SK-N-SH (cell line): Measurements from ENCODE around the gene CCNL1. TPM values are rescaled to one million over a fixed set of nuclear protein-coding genes. Genes with fewer than 3 reads are reported as not detected.

Experiments used
- CTCF ChIA-PET: fragments of 300-600, 350-600 bp; formaldehyde crosslinking; extraction: SDS; loops from one replicate; lab custom pipeline; 2021; lab: Yijun Ruan, JAX
- POLR2A ChIA-PET: fragments of 350-600 bp; sonication (Branson Sonifier 250); formaldehyde crosslinking; extraction: SDS; loops from one replicate; lab custom pipeline; 2020; ENCODE audit warnings: antibody characterized with exemption, inconsistent platforms; lab: Yijun Ruan, JAX
- DNase-seq: peaks from one replicate; pipeline ENCODE4 v3.0.0; 2012
- H2AFZ ChIP-seq: fragments of 200-600 bp; sonication (generic); 2 replicates; pipeline ENCODE4 v1.8.1; 2016; ENCODE audit warnings: antibody characterized with exemption, mild to moderate bottlenecking, low read depth
- H3F3A ChIP-seq: fragments of 200-600 bp; sonication (generic); replicated peaks from 2 replicates; pipeline ENCODE3; 2016; ENCODE audit warnings: antibody characterized with exemption, mild to moderate bottlenecking; ENCODE audit not compliant: insufficient read depth
- H3K27ac ChIP-seq, 2 experiments: fragments of 200-500 bp in 1 of 2; fragments of 200-600 bp in 1 of 2; sonication (Bioruptor generic) in 1 of 2; sonication (generic), shearing (Covaris generic) in 1 of 2; 2 replicates each; pipeline versions ENCODE4 v1.5.1 to v1.6.1; 2014 to 2016; ENCODE audit warnings: low read depth in 2 of 2, inconsistent platforms in 1 of 2, low read length in 1 of 2, mild to moderate bottlenecking in 1 of 2, mixed read lengths in 1 of 2
- H3K27me3 ChIP-seq: fragments of 200-600 bp; sonication (generic), shearing (Covaris generic); 2 replicates; pipeline ENCODE4 v1.6.1; 2016; ENCODE audit warnings: mixed run types; ENCODE audit not compliant: insufficient read depth
- H3K36me3 ChIP-seq, 2 experiments: fragments of 200-500 bp in 1 of 2; fragments of 200-600 bp in 1 of 2; sonication (Bioruptor generic) in 1 of 2; sonication (generic) in 1 of 2; replicated peaks in 1 of 2; 2 replicates each; pipeline versions ENCODE3 to v1.5.1; 2014 to 2016; ENCODE audit warnings: low read length in 1 of 2, mild to moderate bottlenecking in 1 of 2; ENCODE audit not compliant: insufficient read depth in 2 of 2, control insufficient read depth in 1 of 2
- H3K4me1 ChIP-seq, 2 experiments: fragments of 200-500 bp in 1 of 2; fragments of 200-600 bp in 1 of 2; sonication (Bioruptor generic) in 1 of 2; sonication (generic), shearing (Covaris generic) in 1 of 2; 2 replicates each; pipeline versions ENCODE4 v1.5.1 to v1.6.1; 2014 to 2016; ENCODE audit warnings: low read depth in 1 of 2, low read length in 1 of 2, mixed run types in 1 of 2; ENCODE audit not compliant: insufficient read depth in 2 of 2, control insufficient read depth in 1 of 2
- H3K4me2 ChIP-seq: fragments of 200-600 bp; sonication (generic), shearing (Covaris generic); 2 replicates; pipeline ENCODE4 v1.6.1; 2017; ENCODE audit warnings: mixed run types
- H3K4me3 ChIP-seq, 2 experiments: fragments of 200-500 bp in 1 of 2; fragments of 200-600 bp in 1 of 2; sonication (Bioruptor generic) in 1 of 2; sonication (generic), shearing (Covaris generic) in 1 of 2; 2 replicates each; pipeline versions ENCODE4 v1.5.1 to v1.8.1; 2014 to 2016; ENCODE audit warnings: low read depth in 2 of 2, inconsistent platforms in 1 of 2, low read length in 1 of 2, mild to moderate bottlenecking in 1 of 2, mixed read lengths in 1 of 2, moderate library complexity in 1 of 2
- H3K79me2 ChIP-seq: fragments of 200-600 bp; sonication (generic); 2 replicates; pipeline ENCODE4 v1.8.1; 2017; ENCODE audit warnings: mild to moderate bottlenecking; ENCODE audit not compliant: insufficient read depth
- H3K9ac ChIP-seq: fragments of 200-600 bp; sonication (generic); 2 replicates; pipeline ENCODE4 v1.6.1; 2017; ENCODE audit warnings: mixed run types
- H3K9me2 ChIP-seq: fragments of 200-600 bp; sonication (generic); 2 replicates; pipeline ENCODE4 v1.6.1; 2017; ENCODE audit warnings: mixed run types
- H3K9me3 ChIP-seq: fragments of 200-600 bp; sonication (generic); 2 replicates; pipeline ENCODE4 v1.6.1; 2017; ENCODE audit warnings: mixed run types, mild to moderate bottlenecking, moderate library complexity
- H4K20me1 ChIP-seq: fragments of 200-600 bp; sonication (generic); 2 replicates; pipeline ENCODE4 v1.6.1; 2017; ENCODE audit warnings: mild to moderate bottlenecking, mixed run types; ENCODE audit not compliant: insufficient read depth
- ELF1 ChIP-seq: IDR thresholded peaks from 2 replicates; pipeline ENCODE4 v1.4.0; 2012
- EZH2phosphoT487 ChIP-seq: fragments of 200-600 bp; sonication (generic); IDR thresholded peaks from 2 replicates; pipeline ENCODE4 v1.6.1; 2017; ENCODE audit warnings: low read depth, mixed run types, mild to moderate bottlenecking, antibody characterized with exemption, moderate library complexity, borderline replicate concordance
- MAX ChIP-seq: IDR thresholded peaks from 2 replicates; pipeline ENCODE4 v1.4.0; 2012; ENCODE audit warnings: low read depth
- MEF2A ChIP-seq: IDR thresholded peaks from 2 replicates; pipeline ENCODE4 v1.4.0; 2012; ENCODE audit warnings: low read depth, borderline replicate concordance
- NFIC ChIP-seq: IDR thresholded peaks from 2 replicates; pipeline ENCODE4 v1.4.0; 2012; ENCODE audit warnings: borderline replicate concordance
- RCOR1 ChIP-seq: fragments of 150-350 bp; IDR thresholded peaks from 2 replicates; pipeline ENCODE4 v1.6.1; 2017; ENCODE audit warnings: antibody characterized with exemption, low read length
- REST ChIP-seq: IDR thresholded peaks from 2 replicates; pipeline ENCODE4 v1.6.1; 2012; ENCODE audit warnings: mild to moderate bottlenecking, low read depth, low read length, moderate library complexity
- SIN3A ChIP-seq: IDR thresholded peaks from 2 replicates; pipeline ENCODE4 v1.6.1; 2012; ENCODE audit warnings: low read depth, mild to moderate bottlenecking, low read length, moderate library complexity, borderline replicate concordance
- TAF1 ChIP-seq: IDR thresholded peaks from 2 replicates; pipeline ENCODE4 v1.6.1; 2012; ENCODE audit warnings: low read depth, mild to moderate bottlenecking, low read length, moderate library complexity, borderline replicate concordance
- TCF12 ChIP-seq: IDR thresholded peaks from 2 replicates; pipeline ENCODE4 v1.4.0; 2012
- TEAD4 ChIP-seq: IDR thresholded peaks from 2 replicates; pipeline ENCODE4 v1.4.0; 2012; ENCODE audit warnings: mild to moderate bottlenecking, borderline replicate concordance; ENCODE audit not compliant: insufficient read depth
- ZBTB33 ChIP-seq: IDR thresholded peaks from 2 replicates; pipeline ENCODE4 v1.4.0; 2012; ENCODE audit warnings: low read depth, borderline replicate concordance
- WGBS: methylation state at CpG from one replicate; pipeline ENCODE4 v1.1.6; 2017; ENCODE audit warnings: low lambda C conversion rate; 5-methylcytosine and 5-hydroxymethylcytosine counted together
- polyA plus RNA-seq, 3 experiments: library from polyadenylated mRNA; depleted of rRNA; stranded (reverse); fragments of >200 nt; gene quantifications; 2 replicates each; pipeline ENCODE4 v1.2.3, GENCODE V29; 2012
- TF ChIP-seq, protein P1 (sequence below): fragments of 200-600 bp; sonication (generic); IDR thresholded peaks from 2 replicates; pipeline ENCODE4 v1.6.1; 2017; ENCODE audit warnings: antibody characterized with exemption, mild to moderate bottlenecking, moderate library complexity

CCNL1 gene
- polyA plus RNA-seq, 1 of the 3 experiments (the other 2 are of a cell fraction) = 99.8 TPM

DNA sequence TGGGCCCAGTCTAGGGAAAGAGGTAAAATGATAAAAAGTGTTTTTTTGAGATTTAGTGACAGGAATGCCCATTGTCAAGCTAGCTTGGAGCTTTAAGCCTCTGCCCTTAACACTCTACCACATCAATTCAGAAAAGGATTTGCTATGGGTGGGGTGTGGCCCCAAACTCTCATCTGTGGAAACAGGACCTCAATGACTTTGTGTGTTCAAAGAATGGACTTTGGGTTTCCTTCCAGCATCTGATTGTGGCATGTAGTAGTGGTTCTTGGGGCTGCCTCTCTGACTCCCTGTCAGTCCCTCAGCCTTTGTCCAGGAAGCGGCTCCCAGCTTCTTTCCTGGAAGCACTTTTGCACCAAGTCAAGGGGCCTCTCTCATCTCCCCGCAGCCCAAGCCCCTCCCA is 56.1 kb downstream of the CCNL1 start:
- H3K27ac ChIP-seq = no peak overlapping the region
- no peak overlapping the region for H3K9ac ChIP-seq
- H2AFZ ChIP-seq = no peak overlapping the region
- no peaks in the 10 kb centered on the region for H3K9me2 ChIP-seq
- H3K4me2 ChIP-seq = no peak overlapping the region
- TF ChIP-seq NFIC (no peak), SIN3A (no peak), MEF2A (no peak), TAF1 (no peak), TCF12 (no peak), ELF1 (no peak), RCOR1 (no peak), REST (no peak), EZH2phosphoT487 (no peak), ZBTB33 (no peak), TEAD4 (no peak), MAX (no peak)
- TF ChIP-seq, protein P1, sequence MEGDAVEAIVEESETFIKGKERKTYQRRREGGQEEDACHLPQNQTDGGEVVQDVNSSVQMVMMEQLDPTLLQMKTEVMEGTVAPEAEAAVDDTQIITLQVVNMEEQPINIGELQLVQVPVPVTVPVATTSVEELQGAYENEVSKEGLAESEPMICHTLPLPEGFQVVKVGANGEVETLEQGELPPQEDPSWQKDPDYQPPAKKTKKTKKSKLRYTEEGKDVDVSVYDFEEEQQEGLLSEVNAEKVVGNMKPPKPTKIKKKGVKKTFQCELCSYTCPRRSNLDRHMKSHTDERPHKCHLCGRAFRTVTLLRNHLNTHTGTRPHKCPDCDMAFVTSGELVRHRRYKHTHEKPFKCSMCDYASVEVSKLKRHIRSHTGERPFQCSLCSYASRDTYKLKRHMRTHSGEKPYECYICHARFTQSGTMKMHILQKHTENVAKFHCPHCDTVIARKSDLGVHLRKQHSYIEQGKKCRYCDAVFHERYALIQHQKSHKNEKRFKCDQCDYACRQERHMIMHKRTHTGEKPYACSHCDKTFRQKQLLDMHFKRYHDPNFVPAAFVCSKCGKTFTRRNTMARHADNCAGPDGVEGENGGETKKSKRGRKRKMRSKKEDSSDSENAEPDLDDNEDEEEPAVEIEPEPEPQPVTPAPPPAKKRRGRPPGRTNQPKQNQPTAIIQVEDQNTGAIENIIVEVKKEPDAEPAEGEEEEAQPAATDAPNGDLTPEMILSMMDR = no peak
- TF ChIP-seq, all 33 proteins: peak for 0
- H3K36me3 ChIP-seq = no peaks in the 10 kb centered on the region
- no peak for DNase-seq
- no peaks in the 10 kb centered on the region for H3K79me2 ChIP-seq
- no peaks in the 10 kb centered on the region for H3K9me3 ChIP-seq
- 94% methylated on average over 2 of the region's 2 CpGs for WGBS
- peaks cover 0 to 13% of the 10 kb centered on the region in 2 experiments; a peak in 1 of 4 replicates for H3K4me1 ChIP-seq
- POLR2A ChIA-PET = interaction anchor here (1.0 kb wide), 1 partner anchor 56 kb away, joined by 3 read pairs; the partner anchor contains the start of gene CCNL1
- no peaks in the 10 kb centered on the region for H4K20me1 ChIP-seq
- no peaks in the 10 kb centered on the region for H3K27me3 ChIP-seq
- CTCF ChIA-PET = interaction anchor here (1.0 to 1.9 kb wide), 3 partner anchors 21 to 33 kb away, joined by 3 to 6 read pairs (median 3); no protein-coding TSS in a partner anchor
- no peaks in the 10 kb centered on the region for H3F3A ChIP-seq
- H3K4me3 ChIP-seq = no peak overlapping the region
